ENCODE results near the gene FANCM.

DNA sequence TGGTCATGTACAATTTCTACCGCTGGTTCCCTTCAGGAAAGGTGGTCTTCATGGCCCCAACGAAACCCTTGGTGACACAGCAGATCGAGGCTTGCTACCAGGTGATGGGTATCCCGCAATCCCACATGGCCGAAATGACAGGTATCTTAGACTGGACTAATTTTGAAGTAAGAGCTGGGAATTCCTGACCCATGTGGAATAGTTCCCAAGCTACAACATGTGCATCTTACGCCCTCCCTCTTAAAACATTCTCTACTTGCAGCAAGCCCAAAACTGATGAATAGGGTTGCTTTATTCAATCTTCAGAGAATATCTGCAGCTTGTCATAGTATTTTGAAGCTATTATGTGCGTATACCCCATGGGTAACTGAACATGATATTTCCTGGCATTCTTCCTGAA, 669 bp downstream of the FANCM start:
- TF ChIP-seq, protein P1, sequence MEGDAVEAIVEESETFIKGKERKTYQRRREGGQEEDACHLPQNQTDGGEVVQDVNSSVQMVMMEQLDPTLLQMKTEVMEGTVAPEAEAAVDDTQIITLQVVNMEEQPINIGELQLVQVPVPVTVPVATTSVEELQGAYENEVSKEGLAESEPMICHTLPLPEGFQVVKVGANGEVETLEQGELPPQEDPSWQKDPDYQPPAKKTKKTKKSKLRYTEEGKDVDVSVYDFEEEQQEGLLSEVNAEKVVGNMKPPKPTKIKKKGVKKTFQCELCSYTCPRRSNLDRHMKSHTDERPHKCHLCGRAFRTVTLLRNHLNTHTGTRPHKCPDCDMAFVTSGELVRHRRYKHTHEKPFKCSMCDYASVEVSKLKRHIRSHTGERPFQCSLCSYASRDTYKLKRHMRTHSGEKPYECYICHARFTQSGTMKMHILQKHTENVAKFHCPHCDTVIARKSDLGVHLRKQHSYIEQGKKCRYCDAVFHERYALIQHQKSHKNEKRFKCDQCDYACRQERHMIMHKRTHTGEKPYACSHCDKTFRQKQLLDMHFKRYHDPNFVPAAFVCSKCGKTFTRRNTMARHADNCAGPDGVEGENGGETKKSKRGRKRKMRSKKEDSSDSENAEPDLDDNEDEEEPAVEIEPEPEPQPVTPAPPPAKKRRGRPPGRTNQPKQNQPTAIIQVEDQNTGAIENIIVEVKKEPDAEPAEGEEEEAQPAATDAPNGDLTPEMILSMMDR (IDR thresholded peaks at IDR 0.05; ENCODE audit: insufficient read depth, low read depth, low read length): no peak
- no peak for TF ChIP-seq EZH2 (IDR thresholded peaks at IDR 0.05; ENCODE audit: insufficient read depth, low read length)
